Neural crest cell (in vitro differentiated cells): ENCODE results near the gene STX16. TPM values are rescaled to one million over a fixed set of nuclear protein-coding genes. Genes with fewer than 3 reads are reported as not detected.

ENCODE experiments used
- DNase-seq: peaks from one replicate; pipeline ENCODE4 v3.0.0; 2021; ENCODE audit warnings: low read depth, mixed read lengths, low spot score
- H3K27ac Mint-ChIP-seq: one replicate; pipeline ENCODE4 v1.8.0; 2021; ENCODE audit warnings: mild to moderate bottlenecking, mixed read lengths; ENCODE audit not compliant: unreplicated experiment
- H3K27me3 Mint-ChIP-seq: 2 replicates; pipeline ENCODE4 v1.8.0; 2021; ENCODE audit warnings: low read depth, mild to moderate bottlenecking, mixed read lengths
- H3K36me3 Mint-ChIP-seq: 2 replicates; pipeline ENCODE4 v1.8.0; 2021; ENCODE audit warnings: low read depth, mild to moderate bottlenecking, mixed read lengths
- H3K4me1 Mint-ChIP-seq: 2 replicates; pipeline ENCODE4 v1.8.0; 2021; ENCODE audit warnings: mixed read lengths
- H3K4me3 Mint-ChIP-seq: one replicate; pipeline ENCODE4 v1.8.0; 2021; ENCODE audit warnings: mild to moderate bottlenecking, mixed read lengths
- H3K9me3 Mint-ChIP-seq: 2 replicates; pipeline ENCODE4 v1.8.0; 2021; ENCODE audit warnings: mixed read lengths
- total RNA-seq: library from RNA; stranded (reverse); gene quantifications from 2 replicates; pipeline ENCODE4 v1.2.1, GENCODE V29; 2021
- TF ChIP-seq, protein P1 (sequence below): fragments of 200-600 bp; sonication (generic); conservative IDR thresholded peaks from 2 replicates; pipeline ENCODE4 v1.5.0; 2021; ENCODE audit warnings: antibody characterized with exemption, mild to moderate bottlenecking

Gene STX16
- total RNA-seq, 1 donor from 2014 or later, result 58.7 TPM

DNA sequence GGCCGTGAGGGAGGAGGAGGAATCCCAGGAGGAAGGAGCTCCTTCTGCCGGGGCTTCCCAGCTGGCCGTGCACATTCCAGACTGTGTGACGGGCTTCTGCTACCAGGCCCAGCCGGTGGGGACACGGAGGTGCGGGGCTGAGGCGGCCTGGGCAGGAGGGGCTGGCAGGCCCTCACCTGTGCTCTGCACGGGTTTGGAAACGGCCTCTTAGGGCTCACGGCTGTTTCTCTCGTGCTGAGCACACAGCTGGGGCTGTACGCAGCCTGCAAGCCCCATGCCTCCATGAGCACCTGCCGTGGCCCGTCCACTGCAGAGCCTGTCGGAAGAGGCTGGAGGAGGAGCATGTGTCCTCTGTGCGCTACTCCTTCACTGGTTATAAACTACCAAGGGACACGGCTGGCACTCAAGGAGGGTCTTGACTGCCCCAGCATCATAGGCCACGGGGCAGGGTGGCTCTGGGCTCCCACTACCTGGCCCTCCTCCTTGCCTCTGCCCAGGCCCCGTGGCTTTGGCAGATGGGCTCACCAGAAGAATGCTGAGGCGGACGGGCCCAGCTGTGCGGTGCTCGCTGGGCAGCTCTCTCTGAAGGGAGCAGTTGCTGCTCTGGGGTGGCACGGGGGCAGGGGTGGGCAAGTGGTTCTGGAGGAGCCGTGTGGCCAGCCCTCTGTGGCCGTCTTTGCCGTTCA, 57.3 kb downstream of the STX16 start:
- Mint-ChIP-seq H3K27me3 (no peaks in the 10 kb centered on the region), H3K36me3 (peaks cover 14% of the 10 kb centered on the region), H3K27ac (no peak overlapping the region), H3K4me1 (no peaks in the 10 kb centered on the region), H3K4me3 (no peak overlapping the region), H3K9me3 (no peaks in the 10 kb centered on the region)
- DNase-seq, result peak; percentile 0
- TF ChIP-seq, protein P1, sequence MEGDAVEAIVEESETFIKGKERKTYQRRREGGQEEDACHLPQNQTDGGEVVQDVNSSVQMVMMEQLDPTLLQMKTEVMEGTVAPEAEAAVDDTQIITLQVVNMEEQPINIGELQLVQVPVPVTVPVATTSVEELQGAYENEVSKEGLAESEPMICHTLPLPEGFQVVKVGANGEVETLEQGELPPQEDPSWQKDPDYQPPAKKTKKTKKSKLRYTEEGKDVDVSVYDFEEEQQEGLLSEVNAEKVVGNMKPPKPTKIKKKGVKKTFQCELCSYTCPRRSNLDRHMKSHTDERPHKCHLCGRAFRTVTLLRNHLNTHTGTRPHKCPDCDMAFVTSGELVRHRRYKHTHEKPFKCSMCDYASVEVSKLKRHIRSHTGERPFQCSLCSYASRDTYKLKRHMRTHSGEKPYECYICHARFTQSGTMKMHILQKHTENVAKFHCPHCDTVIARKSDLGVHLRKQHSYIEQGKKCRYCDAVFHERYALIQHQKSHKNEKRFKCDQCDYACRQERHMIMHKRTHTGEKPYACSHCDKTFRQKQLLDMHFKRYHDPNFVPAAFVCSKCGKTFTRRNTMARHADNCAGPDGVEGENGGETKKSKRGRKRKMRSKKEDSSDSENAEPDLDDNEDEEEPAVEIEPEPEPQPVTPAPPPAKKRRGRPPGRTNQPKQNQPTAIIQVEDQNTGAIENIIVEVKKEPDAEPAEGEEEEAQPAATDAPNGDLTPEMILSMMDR, result no peak

GRCh38 chr20:58709013-58709702, 58.1 kb downstream of the STX16 start:
- H3K4me3 Mint-ChIP-seq, result no peak overlapping the region
- H3K9me3 Mint-ChIP-seq, result no peaks in the 10 kb centered on the region
- peaks cover 9% of the 10 kb centered on the region for H3K36me3 Mint-ChIP-seq
- H3K4me1 Mint-ChIP-seq, result no peaks in the 10 kb centered on the region
- H3K27me3 Mint-ChIP-seq, result no peaks in the 10 kb centered on the region
- H3K27ac Mint-ChIP-seq, result no peak overlapping the region
- DNase-seq, result no peak
- TF ChIP-seq, protein P1, result no peak

GRCh38 chr20:58709703-58710039, 58.6 kb downstream of the STX16 start:
- Mint-ChIP-seq H3K36me3 (peaks cover 6% of the 10 kb centered on the region), H3K27ac (no peak overlapping the region), H3K9me3 (no peaks in the 10 kb centered on the region), H3K4me3 (no peak overlapping the region), H3K27me3 (no peaks in the 10 kb centered on the region), H3K4me1 (no peaks in the 10 kb centered on the region)
- TF ChIP-seq, protein P1, result no peak
- no peak for DNase-seq

- no peaks in the 10 kb centered on the region for H3K36me3 Mint-ChIP-seq
- H3K27ac Mint-ChIP-seq, result peak overlapping the region; percentile 27
- no peak overlapping the region for H3K4me3 Mint-ChIP-seq
- no peak for DNase-seq
- H3K9me3 Mint-ChIP-seq, result no peaks in the 10 kb centered on the region
- TF ChIP-seq, protein P1, result no peak
- H3K4me1 Mint-ChIP-seq, result peaks cover 5% of the 10 kb centered on the region
- no peaks in the 10 kb centered on the region for H3K27me3 Mint-ChIP-seq
Observed at GRCh38 chr20:58710481-58711265, 59.6 kb downstream of the STX16 start.

GRCh38 chr20:58711266-58712051, 60.4 kb downstream of the STX16 start:
- no peak for DNase-seq
- peaks cover under 1% of the 10 kb centered on the region for H3K27me3 Mint-ChIP-seq
- H3K4me1 Mint-ChIP-seq, result peaks cover 11% of the 10 kb centered on the region
- H3K36me3 Mint-ChIP-seq, result no peaks in the 10 kb centered on the region
- no peak overlapping the region for H3K27ac Mint-ChIP-seq
- TF ChIP-seq, protein P1, result no peak
- no peaks in the 10 kb centered on the region for H3K9me3 Mint-ChIP-seq
- no peak overlapping the region for H3K4me3 Mint-ChIP-seq
